CD14-positive monocyte (primary cell): ENCODE results near the gene CFAP43. TPM values are rescaled to one million over a fixed set of nuclear protein-coding genes. Genes with fewer than 3 reads are reported as not detected.

Experiments used
- DNase-seq, 3 donors: peaks; one replicate each; pipeline ENCODE4 v3.0.0-alpha.2; 2011 to 2022
- H2AFZ ChIP-seq: 2 replicates; pipeline ENCODE4 v1.6.0; 2012; ENCODE audit warnings: mild to moderate bottlenecking, low read depth, low read length, inconsistent platforms; ENCODE audit not compliant: insufficient read depth, poor library complexity, severe bottlenecking
- H3K27ac ChIP-seq, 2 donors: 1 replicate in 1 of 2; 2 replicates in 1 of 2; pipeline ENCODE4 v1.5.1; 2012 to 2013; ENCODE audit warnings: low read length in 2 of 2, control low read depth in 1 of 2, inconsistent platforms in 1 of 2, low read depth in 1 of 2, mild to moderate bottlenecking in 1 of 2
- H3K27me3 ChIP-seq, 2 donors: one replicate each; pipeline versions ENCODE4 v1.6.0 to v1.6.1; 2011 to 2013; ENCODE audit warnings: low read length in 2 of 2; ENCODE audit not compliant: control insufficient read depth in 2 of 2, insufficient read depth in 2 of 2
- H3K36me3 ChIP-seq, 2 donors: replicated peaks in 1 of 2; 1 replicate in 1 of 2; 2 replicates in 1 of 2; pipeline versions ENCODE4 v1.5.1 to v1.6.1; 2012 to 2013; ENCODE audit warnings: low read length in 2 of 2, control low read depth in 1 of 2, inconsistent platforms in 1 of 2, mild to moderate bottlenecking in 1 of 2; ENCODE audit not compliant: insufficient read depth in 2 of 2, control insufficient read depth in 1 of 2
- H3K4me1 ChIP-seq, 2 donors: 1 replicate in 1 of 2; 2 replicates in 1 of 2; pipeline versions ENCODE4 v1.5.1 to v1.6.1; 2012 to 2013; ENCODE audit warnings: low read length in 2 of 2, control low read depth in 1 of 2, inconsistent platforms in 1 of 2, mild to moderate bottlenecking in 1 of 2, moderate library complexity in 1 of 2; ENCODE audit not compliant: insufficient read depth in 2 of 2, control insufficient read depth in 1 of 2
- H3K4me2 ChIP-seq: replicated peaks from 2 replicates; pipeline ENCODE3; 2012; ENCODE audit warnings: low read length, moderate library complexity, mild to moderate bottlenecking; ENCODE audit not compliant: poor library complexity, severe bottlenecking; ENCODE audit errors: extremely low read depth
- H3K4me3 ChIP-seq, 3 experiments: fragments of 200-600 bp in 1 of 3; sonication (generic) in 1 of 3; replicated peaks in 1 of 3; 1 replicate in 2 of 3; 2 replicates in 1 of 3; pipeline ENCODE4 v1.5.1; 2011 to 2013; ENCODE audit warnings: low read length in 3 of 3, mild to moderate bottlenecking in 3 of 3, control low read depth in 2 of 3, low read depth in 2 of 3, inconsistent platforms in 1 of 3, moderate library complexity in 1 of 3
- H3K79me2 ChIP-seq: 2 replicates; pipeline ENCODE4 v1.6.0; 2012; ENCODE audit warnings: mild to moderate bottlenecking, control low read depth, inconsistent platforms, low read length, moderate library complexity; ENCODE audit not compliant: insufficient read depth
- H3K9ac ChIP-seq: 2 replicates; pipeline ENCODE4 v1.6.0; 2017; ENCODE audit warnings: low read length, mild to moderate bottlenecking; ENCODE audit not compliant: insufficient read depth, poor library complexity, severe bottlenecking
- H3K9me3 ChIP-seq, 2 donors: replicated peaks in 1 of 2; 1 replicate in 1 of 2; 2 replicates in 1 of 2; pipeline versions ENCODE4 v1.5.1 to v1.6.1; 2012 to 2013; ENCODE audit warnings: low read length in 2 of 2, control low read depth in 1 of 2; ENCODE audit not compliant: control insufficient read depth in 1 of 2, insufficient read depth in 1 of 2
- H4K20me1 ChIP-seq: 2 replicates; pipeline ENCODE4 v1.6.0; 2012; ENCODE audit warnings: mild to moderate bottlenecking, low read length, control low read depth, moderate library complexity; ENCODE audit not compliant: insufficient read depth
- H3K27ac Mint-ChIP-seq, 7 donors: one replicate each; pipeline ENCODE4 v1.8.0; 2020; ENCODE audit warnings: mild to moderate bottlenecking in 7 of 7, mixed read lengths in 7 of 7, moderate library complexity in 6 of 7, inconsistent platforms in 2 of 7
- H3K27me3 Mint-ChIP-seq, 3 donors: one replicate each; pipeline ENCODE4 v1.8.0; 2021 to 2022; ENCODE audit warnings: low read depth in 3 of 3, mild to moderate bottlenecking in 3 of 3, mixed read lengths in 3 of 3, moderate library complexity in 3 of 3, inconsistent platforms in 1 of 3
- H3K36me3 Mint-ChIP-seq, 2 donors: one replicate each; pipeline ENCODE4 v1.8.0; 2020; ENCODE audit warnings: mixed read lengths in 2 of 2, inconsistent platforms in 1 of 2, mild to moderate bottlenecking in 1 of 2
- H3K4me1 Mint-ChIP-seq: one replicate; pipeline ENCODE4 v1.8.0; 2020; ENCODE audit warnings: mild to moderate bottlenecking, mixed read lengths
- H3K4me3 Mint-ChIP-seq, 2 donors: one replicate each; pipeline ENCODE4 v1.8.0; 2020; ENCODE audit warnings: mild to moderate bottlenecking in 2 of 2, mixed read lengths in 2 of 2, moderate library complexity in 1 of 2
- H3K9me3 Mint-ChIP-seq, 7 donors: one replicate each; pipeline ENCODE4 v1.8.0; 2020 to 2022; ENCODE audit warnings: mixed read lengths in 7 of 7, mild to moderate bottlenecking in 6 of 7, moderate library complexity in 6 of 7, inconsistent platforms in 2 of 7
- CTCF ChIP-seq: fragments of 200-600 bp; IDR thresholded peaks from one replicate; pipeline ENCODE4 v1.8.0; 2022; ENCODE audit warnings: antibody characterized with exemption, mild to moderate bottlenecking
- WGBS: methylation state at CpG from one replicate; pipeline ENCODE4 v1.1.5; 2013; ENCODE audit warnings: missing lambda C conversion rate; ENCODE audit not compliant: insufficient coverage; 5-methylcytosine and 5-hydroxymethylcytosine counted together
- intact Hi-C, 2 donors: fragments of 100-400 bp; cut with micrococcal nuclease; formaldehyde crosslinking; loops; one replicate each; pipeline versions ENCODE4 v1.15.0 to v1.15.1; 2023
- polyA plus RNA-seq, 3 donors: library from polyadenylated mRNA; depleted of rRNA in 1 of 3; unstranded in 2 of 3; stranded (reverse) in 1 of 3; fragments of 300-500 nt in 2 of 3; fragments of >200 nt in 1 of 3; fragmentation: Illumina TruSeq in 2 of 3; gene quantifications; 1 replicate in 2 of 3; 2 replicates in 1 of 3; pipeline ENCODE4 v1.2.3, GENCODE V29; 2012 to 2021

CFAP43 gene
- polyA plus RNA-seq, 3 donors = 0.06 TPM; not detected in 2

DNA sequence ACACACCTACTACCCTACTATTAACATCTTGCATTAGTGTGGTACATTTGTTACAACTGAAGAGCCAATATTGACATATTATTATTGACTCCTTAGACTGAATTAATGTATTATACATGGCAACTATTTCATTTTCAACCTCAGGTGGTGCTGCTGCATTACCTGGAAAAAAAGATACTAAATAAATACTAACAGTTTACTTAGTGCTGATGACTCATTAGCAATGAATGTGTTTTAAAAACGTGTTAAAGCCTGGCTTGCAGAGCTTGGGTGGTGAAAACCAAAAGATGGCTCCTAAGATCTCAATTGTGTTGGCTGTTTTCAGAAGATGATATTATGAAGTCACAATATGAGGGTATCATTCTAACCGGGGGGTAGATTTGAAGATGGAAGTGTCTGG is 34.8 kb downstream of the CFAP43 start:
- peaks cover 0 to 2% (median 0%) of the 10 kb centered on the region in 7 donors for H3K9me3 Mint-ChIP-seq
- Histone ChIP-seq H2AFZ (no peak overlapping the region), H3K36me3 (no peaks in the 10 kb centered on the region), H3K9ac (no peak overlapping the region), H3K27ac (no peak overlapping the region), H3K4me2 (no peak overlapping the region), H3K9me3 (no peaks in the 10 kb centered on the region), H3K4me3 (no peak overlapping the region), H4K20me1 (no peaks in the 10 kb centered on the region), H3K79me2 (no peaks in the 10 kb centered on the region), H3K27me3 (no peaks in the 10 kb centered on the region), H3K4me1 (no peaks in the 10 kb centered on the region)
- intact Hi-C loops = no loop called here
- H3K36me3 Mint-ChIP-seq = no peaks in the 10 kb centered on the region
- TF ChIP-seq CTCF = no peak
- H3K27ac Mint-ChIP-seq = no peak overlapping the region
- no peak overlapping the region for H3K4me3 Mint-ChIP-seq
- no peaks in the 10 kb centered on the region for H3K27me3 Mint-ChIP-seq
- no peaks in the 10 kb centered on the region for H3K4me1 Mint-ChIP-seq
- 100% methylated on average over 1 of the region's 2 CpGs for WGBS
- no peak for DNase-seq

- Mint-ChIP-seq H3K9me3 (no peaks in the 10 kb centered on the region), H3K4me3 (no peak overlapping the region), H3K27me3 (no peaks in the 10 kb centered on the region), H3K27ac (peak overlapping the region in 1 of 7 donors; percentile 70), H3K36me3 (no peaks in the 10 kb centered on the region), H3K4me1 (no peaks in the 10 kb centered on the region)
- H3K79me2 ChIP-seq = no peaks in the 10 kb centered on the region
- H3K27ac ChIP-seq = no peak overlapping the region
- no peak for DNase-seq
- no peak overlapping the region for H3K4me2 ChIP-seq
- no peaks in the 10 kb centered on the region for H3K27me3 ChIP-seq
- no peak overlapping the region for H3K4me3 ChIP-seq
- no peaks in the 10 kb centered on the region for H3K9me3 ChIP-seq
- no peak overlapping the region for H3K9ac ChIP-seq
- no peaks in the 10 kb centered on the region for H3K4me1 ChIP-seq
- H2AFZ ChIP-seq = no peak overlapping the region
- TF ChIP-seq CTCF = no peak
- H3K36me3 ChIP-seq = no peaks in the 10 kb centered on the region
- WGBS = no CpG with 5 or more reads among the region's 2 CpGs
- intact Hi-C loops = no loop called here
- no peaks in the 10 kb centered on the region for H4K20me1 ChIP-seq
Measured at GRCh38 chr10:104195706-104196105, 36.5 kb downstream of the CFAP43 start.
